Endothelial cell (in vitro differentiated cells): Measurements from ENCODE around the gene NAA80. TPM values are rescaled to one million over a fixed set of nuclear protein-coding genes. Genes with fewer than 3 reads are reported as not detected.

Source experiments
- DNase-seq: peaks from one replicate; pipeline ENCODE4 v3.0.0; 2021; ENCODE audit warnings: low spot score
- H3K27ac Mint-ChIP-seq: one replicate; pipeline ENCODE4 v1.8.0; 2021; ENCODE audit warnings: mixed read lengths, inconsistent platforms; ENCODE audit not compliant: unreplicated experiment
- H3K27me3 Mint-ChIP-seq: one replicate; pipeline ENCODE4 v1.8.0; 2021; ENCODE audit warnings: mild to moderate bottlenecking, moderate library complexity, mixed read lengths, inconsistent platforms; ENCODE audit not compliant: unreplicated experiment
- H3K36me3 Mint-ChIP-seq: one replicate; pipeline ENCODE4 v1.8.0; 2021; ENCODE audit warnings: mild to moderate bottlenecking, low read depth, mixed read lengths, inconsistent platforms; ENCODE audit not compliant: unreplicated experiment
- H3K4me1 Mint-ChIP-seq: one replicate; pipeline ENCODE4 v1.8.0; 2021; ENCODE audit warnings: mild to moderate bottlenecking, mixed read lengths, inconsistent platforms; ENCODE audit not compliant: unreplicated experiment
- H3K4me3 Mint-ChIP-seq: one replicate; pipeline ENCODE4 v1.8.0; 2021; ENCODE audit warnings: mild to moderate bottlenecking, mixed read lengths, inconsistent platforms; ENCODE audit not compliant: unreplicated experiment
- H3K9me3 Mint-ChIP-seq: one replicate; pipeline ENCODE4 v1.8.0; 2021; ENCODE audit warnings: mixed read lengths, inconsistent platforms; ENCODE audit not compliant: unreplicated experiment
- CTCF ChIP-seq: fragments of 200-600 bp; sonication (generic); IDR thresholded peaks from one replicate; pipeline ENCODE4 v1.5.0; 2021; ENCODE audit warnings: antibody characterized with exemption; ENCODE audit not compliant: unreplicated experiment
- total RNA-seq: library from RNA; stranded (reverse); fragmentation: NEBNext Ultra II Directional; extraction: Animal tissue kit (Norgen Biotek cat#: 25700); gene quantifications from one replicate; pipeline ENCODE4 v1.2.1, GENCODE V29; 2021; ENCODE audit not compliant: unreplicated experiment

The NAA80 gene
- total RNA-seq, 1 donor from 2014 or later: 17.1 TPM

- peaks cover 17% of the 10 kb centered on the region for H3K27me3 Mint-ChIP-seq
- peaks cover 20% of the 10 kb centered on the region for H3K36me3 Mint-ChIP-seq
- H3K4me3 Mint-ChIP-seq: peak overlapping the region; percentile 80
- TF ChIP-seq CTCF: no peak
- peaks cover 29% of the 10 kb centered on the region for H3K4me1 Mint-ChIP-seq
- peak; percentile 70 for DNase-seq
- peak overlapping the region; percentile 88 for H3K27ac Mint-ChIP-seq
- no peaks in the 10 kb centered on the region for H3K9me3 Mint-ChIP-seq
These were observed 42.0 kb downstream of the NAA80 start for GRCh38 chr3:50256978-50257890.

GRCh38 chr3:50255251-50255615 is 44.0 kb downstream of the NAA80 start:
- Mint-ChIP-seq H3K4me3 (no peak overlapping the region), H3K36me3 (peaks cover 27% of the 10 kb centered on the region), H3K9me3 (no peaks in the 10 kb centered on the region), H3K27me3 (peaks cover 18% of the 10 kb centered on the region), H3K4me1 (peaks cover 35% of the 10 kb centered on the region), H3K27ac (peak overlapping the region; percentile 72)
- no peak for TF ChIP-seq CTCF
- DNase-seq: no peak

- Mint-ChIP-seq H3K4me1 (peaks cover 38% of the 10 kb centered on the region), H3K27me3 (peaks cover 19% of the 10 kb centered on the region), H3K27ac (peak overlapping the region; percentile 72), H3K36me3 (peaks cover 27% of the 10 kb centered on the region), H3K9me3 (no peaks in the 10 kb centered on the region), H3K4me3 (no peak overlapping the region)
- TF ChIP-seq CTCF: no peak
- peak; percentile 16 for DNase-seq
These were observed 44.5 kb downstream of the NAA80 start for GRCh38 chr3:50254577-50255250.

GRCh38 chr3:50251220-50251619 is 48.0 kb downstream of the NAA80 start:
- no peaks in the 10 kb centered on the region for H3K9me3 Mint-ChIP-seq
- peaks cover 55% of the 10 kb centered on the region for H3K4me1 Mint-ChIP-seq
- H3K36me3 Mint-ChIP-seq: peaks cover 26% of the 10 kb centered on the region
- peaks cover 16% of the 10 kb centered on the region for H3K27me3 Mint-ChIP-seq
- no peak for TF ChIP-seq CTCF
- H3K4me3 Mint-ChIP-seq: peak overlapping the region; percentile 56
- no peak for DNase-seq
- H3K27ac Mint-ChIP-seq: peak overlapping the region; percentile 76

GRCh38 chr3:50250514-50250913 is 48.7 kb downstream of the NAA80 start:
- peaks cover 58% of the 10 kb centered on the region for H3K4me1 Mint-ChIP-seq
- H3K4me3 Mint-ChIP-seq: no peak overlapping the region
- no peak overlapping the region for H3K27ac Mint-ChIP-seq
- no peak for TF ChIP-seq CTCF
- peaks cover 26% of the 10 kb centered on the region for H3K36me3 Mint-ChIP-seq
- DNase-seq: no peak
- no peaks in the 10 kb centered on the region for H3K9me3 Mint-ChIP-seq
- peaks cover 16% of the 10 kb centered on the region for H3K27me3 Mint-ChIP-seq
